Fibroblast of skin of abdomen (primary cell): ENCODE measurements around the gene PHLDA2.

Source experiments
- DNase-seq: peaks from one replicate; pipeline ENCODE4 v3.0.0-alpha.2; 2013

The PHLDA2 gene

GRCh38 chr11:2881076-2881980 lies 47.9 kb downstream of the PHLDA2 start:
- DNase-seq: no peak

DNA sequence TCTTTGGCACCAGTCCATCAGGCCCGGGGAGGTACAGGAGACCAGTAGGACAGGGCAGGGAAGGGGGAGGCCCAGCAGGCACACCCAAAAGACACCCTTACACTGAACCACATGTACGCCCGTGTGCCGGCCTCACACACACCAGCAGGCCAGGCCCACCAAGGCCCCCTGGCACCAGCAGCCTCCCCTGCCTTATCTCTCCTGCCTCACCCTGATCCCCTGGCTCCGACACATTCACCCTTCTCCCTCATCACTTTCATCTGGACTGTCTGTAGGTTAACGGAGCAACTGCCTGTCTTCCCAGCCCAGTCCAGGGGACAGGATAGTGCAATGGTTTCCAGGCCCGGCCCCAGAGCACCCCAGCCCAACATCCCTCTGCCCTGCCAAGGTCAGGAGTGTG lies 48.6 kb downstream of the PHLDA2 start:
- DNase-seq: no peak

GRCh38 chr11:2878782-2879181 lies 50.4 kb downstream of the PHLDA2 start:
- DNase-seq: no peak
